Tibial nerve (tissue), 4 donors: ENCODE measurements around the gene ALDH8A1.

Experiments
- CTCF ChIP-seq, 5 experiments: fragments of 200-600 bp in 3 of 5; fragments of 450-650 bp in 2 of 5; sonication (generic) in 3 of 5; IDR thresholded peaks; one replicate each; pipeline ENCODE4 v1.5.1; 2016 to 2019; ENCODE audit warnings: antibody characterized with exemption in 5 of 5, mild to moderate bottlenecking in 3 of 5, moderate library complexity in 2 of 5
- EP300 ChIP-seq, 2 donors: sonication (generic); formaldehyde crosslinking; IDR thresholded peaks; one replicate each; pipeline ENCODE4 v1.6.1; 2017; ENCODE audit warnings: antibody characterized with exemption in 2 of 2, mild to moderate bottlenecking in 1 of 2

DNA sequence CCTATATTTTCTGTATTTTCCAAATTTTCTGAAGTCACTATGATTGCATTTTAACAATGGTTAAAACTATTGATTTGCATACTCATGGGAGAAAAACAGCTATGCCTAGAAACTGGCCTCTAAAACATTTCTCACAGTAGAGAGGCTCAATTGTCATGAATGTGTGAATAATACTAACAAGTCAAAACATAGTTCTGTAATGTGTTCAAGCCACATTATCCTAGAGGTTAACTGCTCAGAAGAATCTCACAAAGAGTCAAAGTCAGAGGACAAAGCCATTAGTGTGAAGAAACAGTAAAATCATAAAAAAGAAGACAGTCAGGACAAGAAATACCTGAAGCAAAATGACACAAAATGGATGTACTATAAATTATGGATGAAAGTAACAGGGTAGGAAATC lies 12.5 kb upstream of the ALDH8A1 start:
- TF ChIP-seq EP300 (IDR thresholded peaks at IDR 0.05): no peak
- no peak for TF ChIP-seq CTCF (IDR thresholded peaks at IDR 0.05)
